GM19099 (cell line): ENCODE measurements around the gene AVPR2.

Source experiments
- POLR2A ChIP-seq: IDR thresholded peaks from 3 replicates; pipeline ENCODE4 v1.6.1; 2011; ENCODE audit warnings: low read depth; ENCODE audit not compliant: insufficient read length; ENCODE audit errors: extremely low read depth

Gene AVPR2

DNA sequence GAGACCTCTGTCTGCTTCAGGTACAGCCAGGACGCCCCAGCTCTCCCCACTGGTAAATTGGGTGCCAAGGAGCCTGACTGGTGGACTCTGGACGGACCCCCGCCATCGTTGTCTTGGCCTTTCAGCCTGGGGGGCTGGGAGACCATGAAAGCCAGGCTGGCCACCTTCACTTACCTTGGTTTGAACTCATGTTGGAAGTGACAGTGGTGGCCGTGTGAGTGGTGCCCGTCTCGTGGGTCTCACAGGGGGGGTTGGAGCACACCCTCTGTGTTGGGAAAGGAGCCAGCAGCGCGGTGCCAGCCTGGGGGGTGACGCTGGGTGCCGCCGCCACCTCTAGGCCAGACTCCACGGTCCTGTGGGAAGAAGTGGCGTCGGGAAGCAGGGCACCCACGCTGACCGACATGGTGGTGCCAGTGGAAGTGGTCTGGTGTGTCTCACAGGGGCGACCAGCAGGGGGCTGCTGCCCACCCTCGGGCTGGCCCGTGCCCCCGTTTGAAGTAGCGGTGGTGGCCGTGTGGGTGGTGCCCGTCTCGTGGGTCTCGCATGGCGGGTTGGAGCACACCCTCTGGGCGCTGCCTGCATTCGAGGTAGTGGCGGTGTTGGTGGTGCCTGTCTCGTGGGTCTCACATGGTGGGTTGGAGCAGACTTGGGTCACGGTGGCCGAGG is 49.6 kb downstream of the AVPR2 start:
- no peak for TF ChIP-seq POLR2A

DNA sequence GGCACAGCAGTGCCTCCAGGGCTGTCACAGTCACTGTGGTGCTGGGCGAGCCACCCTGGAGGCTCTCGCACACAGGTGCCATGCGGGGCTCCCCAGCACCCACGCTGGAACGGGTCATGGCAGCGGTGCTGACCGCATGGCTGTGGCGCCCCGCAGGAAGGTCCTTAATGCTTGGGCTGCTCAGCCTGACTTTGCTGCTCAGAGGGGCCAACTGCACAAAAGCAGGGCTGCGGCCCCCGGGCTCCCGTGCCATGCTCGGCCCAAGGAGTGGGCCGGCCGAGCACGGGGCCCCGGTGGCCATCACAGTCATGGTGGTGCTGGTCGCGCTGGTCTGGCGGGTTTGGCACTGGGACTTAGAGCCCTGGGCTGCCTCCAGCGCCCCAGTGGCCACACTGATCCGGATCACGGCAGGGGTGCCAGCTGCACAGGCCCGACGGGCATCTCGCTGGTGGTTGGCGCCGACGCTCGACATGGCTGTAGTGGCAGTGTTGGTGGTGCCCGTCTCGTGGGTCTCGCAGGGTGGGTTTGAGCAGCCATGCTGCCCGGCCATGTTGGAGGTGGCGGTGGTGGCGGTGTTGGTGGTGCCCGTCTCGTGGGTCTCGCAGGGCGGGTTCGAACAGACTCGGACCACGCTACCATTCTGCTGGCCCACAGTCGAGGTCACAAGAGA is 50.2 kb downstream of the AVPR2 start:
- TF ChIP-seq POLR2A: no peak

DNA sequence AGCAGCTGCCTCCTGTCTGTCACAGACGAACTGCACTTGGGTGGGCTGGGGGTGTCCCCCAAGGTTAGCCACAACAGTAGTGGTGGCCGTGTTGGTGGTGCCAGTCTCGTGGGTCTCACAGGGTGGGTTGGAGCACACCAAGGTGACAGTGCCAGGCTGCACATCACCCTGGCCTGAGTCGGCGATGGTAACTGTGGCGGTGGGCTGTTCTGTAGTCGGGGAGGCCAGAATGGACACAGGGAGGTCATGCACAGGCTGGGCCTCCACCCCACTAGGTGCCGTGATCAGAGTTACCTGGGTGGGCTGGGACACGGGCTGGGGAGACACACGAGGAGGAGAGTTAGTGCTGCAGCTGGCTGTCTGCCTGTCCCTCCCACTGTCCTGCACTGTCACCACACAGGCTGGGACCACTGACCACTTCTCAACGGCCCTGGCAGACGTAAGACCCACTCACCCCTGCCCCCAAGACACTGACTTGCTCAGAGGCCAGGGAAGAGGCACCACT is 50.8 kb downstream of the AVPR2 start:
- TF ChIP-seq POLR2A: no peak

DNA sequence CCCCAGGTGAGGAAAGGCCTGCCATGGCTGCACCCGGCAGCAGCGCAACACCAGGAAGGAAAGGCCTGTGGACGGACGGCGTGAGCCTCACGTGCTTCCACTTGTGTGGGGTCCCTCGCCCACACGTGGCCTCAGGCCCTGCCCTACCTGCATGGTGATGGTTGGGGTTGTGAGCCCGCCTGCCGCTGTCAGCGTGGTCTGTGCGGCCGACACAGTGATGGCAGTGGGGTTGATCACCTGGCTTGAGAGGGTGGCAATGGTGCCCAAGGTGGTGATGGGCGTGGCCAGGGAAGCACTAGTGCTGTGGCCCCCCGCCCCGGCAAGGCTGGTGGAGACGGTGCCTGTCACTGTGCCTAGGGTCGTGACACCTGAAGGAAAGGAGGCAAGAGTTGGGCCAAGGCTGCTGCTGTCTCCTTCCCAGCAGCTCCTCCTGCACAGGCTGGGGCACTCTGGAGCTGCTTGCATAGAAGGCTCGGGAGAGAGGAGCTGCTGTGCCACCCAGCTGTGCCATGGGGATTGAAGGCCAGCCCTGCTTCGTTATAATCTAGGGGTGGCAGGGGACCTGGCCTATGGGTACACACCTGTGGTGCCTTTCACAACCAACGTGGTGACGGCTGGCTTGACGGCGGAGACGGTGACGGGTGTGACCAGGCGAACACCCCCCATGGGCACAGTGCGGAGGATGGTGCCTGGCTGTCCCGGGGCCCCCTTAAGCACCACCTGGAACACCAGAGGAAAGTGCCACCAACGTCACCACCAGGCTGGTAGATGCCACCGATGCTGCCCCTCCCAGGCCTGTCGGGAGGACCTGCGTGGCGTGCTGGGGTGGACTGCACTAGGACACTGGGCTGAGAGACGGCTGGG is 51.8 kb downstream of the AVPR2 start:
- TF ChIP-seq POLR2A: no peak
